ENCODE data around the gene IFNA16.

GRCh38 chr9:21239911-21240310 is 22.8 kb upstream of the IFNA16 start, which contains the start of gene IFNA14:
- TF ChIP-seq CTCF (conservative IDR thresholded peaks at IDR 0.05; ENCODE audit: low read length) (no peak), EZH2phosphoT487 (IDR thresholded peaks at IDR 0.05; ENCODE audit: borderline replicate concordance, low read depth, low read length) (no peak)

Data from OCI-LY7 (cell line).